Measurements from ENCODE around the gene FMN1. TPM values are rescaled to one million over a fixed set of nuclear protein-coding genes. Genes with fewer than 3 reads are reported as not detected.

Gene FMN1
- total RNA-seq, 4 donors from 2014 or later = 4.3 to 10.1 (median 8.8) TPM

- WGBS, 2 donors = 94% methylated on average over 4 of the region's 4 CpGs
- Histone ChIP-seq H3K36me3 (no peaks in the 10 kb centered on the region), H3K4me3 (no peak overlapping the region), H3K4me1 (peaks cover 1 to 21% (median 7%) of the 10 kb centered on the region in 3 donors), H3K27ac (no peak overlapping the region), H3K27me3 (peaks cover 0 to 3% (median 0%) of the 10 kb centered on the region in 4 donors), H3K9me3 (no peaks in the 10 kb centered on the region)
- DNase-seq = no peak
- intact Hi-C loops (cut with DNase I) = loop anchor here (10.0 kb wide), 1 partner anchor 50 kb away; no protein-coding TSS in a partner anchor
- TF ChIP-seq CTCF (IDR thresholded peaks at IDR 0.05) (no peak), POLR2A (IDR thresholded peaks at IDR 0.05) (no peak)
Observed at GRCh38 chr15:33084661-33085060, 109.9 kb downstream of the FMN1 start.

GRCh38 chr15:33083232-33084081 lies 111.1 kb downstream of the FMN1 start:
- Histone ChIP-seq H3K27me3 (peaks cover 0 to 3% (median 0%) of the 10 kb centered on the region in 4 donors), H3K4me1 (peaks cover 0 to 13% (median 0%) of the 10 kb centered on the region in 3 donors), H3K9me3 (no peaks in the 10 kb centered on the region), H3K27ac (no peak overlapping the region), H3K36me3 (no peaks in the 10 kb centered on the region), H3K4me3 (no peak overlapping the region)
- no peak for TF ChIP-seq CTCF (IDR thresholded peaks at IDR 0.05)
- no peak for TF ChIP-seq POLR2A (IDR thresholded peaks at IDR 0.05)
- no peak for DNase-seq
- 47 to 51% methylated on average over 6 of the region's 6 CpGs for WGBS, 2 donors
- intact Hi-C loops (cut with DNase I) = loop anchor here (10.0 kb wide), 1 partner anchor 51 kb away; no protein-coding TSS in a partner anchor

GRCh38 chr15:33080006-33080405 lies 114.5 kb downstream of the FMN1 start:
- Histone ChIP-seq H3K4me1 (peaks cover 0 to 10% (median 0%) of the 10 kb centered on the region in 3 donors), H3K27me3 (no peaks in the 10 kb centered on the region), H3K4me3 (no peak overlapping the region), H3K36me3 (no peaks in the 10 kb centered on the region), H3K9me3 (no peaks in the 10 kb centered on the region), H3K27ac (no peak overlapping the region)
- no peak for TF ChIP-seq POLR2A (IDR thresholded peaks at IDR 0.05)
- no peak for TF ChIP-seq CTCF (IDR thresholded peaks at IDR 0.05)
- no peak for DNase-seq
- intact Hi-C loops (cut with DNase I) = loop anchor here (10.0 kb wide), 1 partner anchor 55 kb away; no protein-coding TSS in a partner anchor
- WGBS, 2 donors = 73 to 83% methylated on average over 4 of the region's 4 CpGs

GRCh38 chr15:33078607-33079006 lies 115.9 kb downstream of the FMN1 start:
- 85 to 90% methylated on average over 2 of the region's 2 CpGs for WGBS, 2 donors

More at GRCh38 chr15:33078607-33079006, 115.9 kb downstream of the FMN1 start:
- Histone ChIP-seq H3K4me3 (no peak overlapping the region), H3K9me3 (no peaks in the 10 kb centered on the region), H3K36me3 (no peaks in the 10 kb centered on the region), H3K4me1 (peaks cover 0 to 5% (median 0%) of the 10 kb centered on the region in 3 donors), H3K27ac (no peak overlapping the region), H3K27me3 (no peaks in the 10 kb centered on the region)
- TF ChIP-seq CTCF (IDR thresholded peaks at IDR 0.05) = no peak
- no peak for TF ChIP-seq POLR2A (IDR thresholded peaks at IDR 0.05)
- DNase-seq = no peak
- intact Hi-C loops (cut with DNase I) = no loop called here

Measured in esophagus squamous epithelium (tissue), 5 donors.